GM19438 (cell line): ENCODE results near the gene RIPK4.

Experiments used
- ATAC-seq: cut with Tn5 transposase; IDR thresholded peaks from one replicate; pipeline ENCODE4 v1.9.1; 2021; ENCODE audit warnings: low read depth; ENCODE audit not compliant: unreplicated experiment

RIPK4 gene

DNA sequence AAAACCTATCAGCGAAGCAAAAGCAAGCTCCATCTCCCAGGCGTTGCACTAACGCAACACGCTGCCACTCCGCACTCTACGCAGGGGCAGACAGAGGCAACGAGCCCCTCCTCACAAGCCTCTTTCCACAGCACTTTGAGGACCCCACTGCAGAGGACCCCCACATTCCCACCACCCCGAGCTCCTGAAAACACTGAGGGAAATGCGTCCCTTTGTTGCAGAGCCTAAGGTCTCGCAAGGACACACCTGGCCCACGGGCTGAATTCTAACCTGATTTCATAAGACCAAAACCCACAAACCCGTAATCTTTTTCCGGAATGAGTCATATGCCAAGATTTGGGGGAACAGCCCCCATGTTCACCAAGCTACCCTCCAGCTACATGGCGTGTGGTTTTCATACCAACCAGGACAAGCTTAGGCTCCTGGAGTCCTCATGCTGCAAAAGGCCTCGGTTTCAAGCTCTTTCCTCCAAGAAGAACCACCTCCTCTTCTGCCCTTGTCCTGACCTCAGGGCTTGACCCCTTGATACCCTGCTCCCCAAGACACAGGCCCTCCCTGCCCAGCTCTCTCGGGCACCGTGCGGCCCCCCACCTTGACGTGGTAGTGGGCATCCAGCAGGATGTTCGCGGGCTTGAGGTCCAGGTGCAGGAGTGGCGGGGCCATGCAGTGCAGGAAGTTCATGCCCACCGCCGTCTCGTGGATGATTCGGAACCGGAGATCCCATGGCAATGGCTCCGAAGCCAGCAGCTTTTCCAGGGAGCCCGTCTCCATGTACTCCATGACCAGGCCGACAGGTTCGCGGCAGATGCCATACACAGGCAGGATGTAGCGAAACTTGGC is 10.7 kb downstream of the RIPK4 start:
- ATAC-seq, result no peak

GRCh38 chr21:41755258-41755933 is 11.5 kb downstream of the RIPK4 start:
- no peak for ATAC-seq

DNA sequence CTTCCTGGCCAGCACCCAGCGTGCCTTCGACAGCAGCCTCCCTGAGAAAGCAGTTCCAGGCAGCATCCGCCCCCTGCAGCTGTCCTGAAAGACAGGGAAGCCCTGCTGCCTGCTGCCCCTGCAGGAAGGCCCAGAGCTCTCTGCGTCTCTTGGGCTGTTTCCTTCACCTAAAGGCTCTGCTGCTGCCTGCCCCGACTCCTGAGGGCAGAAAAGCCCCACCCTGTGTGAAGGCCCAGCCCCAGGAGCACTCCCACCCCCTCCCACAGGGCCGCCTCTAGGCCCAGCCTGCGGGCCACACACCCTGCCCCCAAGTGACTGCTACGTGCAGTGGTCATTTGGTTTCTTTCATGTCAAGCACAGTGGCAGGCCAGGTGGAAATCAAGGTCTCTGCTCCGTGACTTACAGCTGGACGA is 12.4 kb downstream of the RIPK4 start:
- no peak for ATAC-seq

GRCh38 chr21:41753006-41753898 is 13.6 kb downstream of the RIPK4 start:
- ATAC-seq, result no peak

DNA sequence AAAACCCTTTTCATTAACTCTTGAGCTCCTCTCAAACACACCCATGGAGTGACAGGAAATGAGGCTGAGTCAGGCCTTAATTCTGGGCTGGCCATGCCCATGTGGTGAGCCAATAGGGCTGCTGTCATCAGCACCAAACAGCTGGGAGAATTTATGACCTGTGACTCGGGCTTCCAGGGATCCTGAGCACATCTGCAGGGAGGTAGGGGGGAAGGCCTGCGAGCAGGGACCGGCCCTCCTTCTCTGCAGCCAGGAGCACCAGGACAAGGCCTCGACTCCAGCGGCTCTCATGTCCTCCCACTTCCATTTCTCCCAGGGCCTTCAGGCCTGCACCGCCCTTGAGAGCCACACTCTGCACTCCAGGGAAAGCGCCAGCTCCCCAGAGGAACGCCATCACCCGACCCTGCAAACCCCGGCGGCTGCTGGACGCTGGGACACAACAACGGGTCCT is 14.6 kb downstream of the RIPK4 start:
- ATAC-seq, result no peak

DNA sequence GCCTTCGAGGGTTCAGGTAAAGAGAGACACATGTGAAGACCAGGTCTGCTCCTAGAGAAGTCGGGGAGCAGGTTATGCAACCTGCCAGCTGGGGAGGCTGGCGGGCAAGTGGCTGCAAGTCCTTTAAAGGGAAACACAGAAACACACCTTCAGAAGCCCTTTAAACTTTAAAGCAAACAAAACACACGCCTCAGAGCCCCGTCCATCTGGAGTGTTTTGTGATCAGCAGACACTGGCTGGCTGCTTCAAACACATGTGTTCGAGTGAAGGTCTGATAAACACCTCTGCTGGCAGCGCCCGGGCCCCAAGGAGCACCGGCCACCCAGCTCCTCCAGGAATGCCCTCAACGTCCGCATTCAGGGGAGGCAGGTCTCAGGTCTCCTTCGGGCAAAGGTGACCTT is 15.2 kb downstream of the RIPK4 start:
- ATAC-seq, result no peak

DNA sequence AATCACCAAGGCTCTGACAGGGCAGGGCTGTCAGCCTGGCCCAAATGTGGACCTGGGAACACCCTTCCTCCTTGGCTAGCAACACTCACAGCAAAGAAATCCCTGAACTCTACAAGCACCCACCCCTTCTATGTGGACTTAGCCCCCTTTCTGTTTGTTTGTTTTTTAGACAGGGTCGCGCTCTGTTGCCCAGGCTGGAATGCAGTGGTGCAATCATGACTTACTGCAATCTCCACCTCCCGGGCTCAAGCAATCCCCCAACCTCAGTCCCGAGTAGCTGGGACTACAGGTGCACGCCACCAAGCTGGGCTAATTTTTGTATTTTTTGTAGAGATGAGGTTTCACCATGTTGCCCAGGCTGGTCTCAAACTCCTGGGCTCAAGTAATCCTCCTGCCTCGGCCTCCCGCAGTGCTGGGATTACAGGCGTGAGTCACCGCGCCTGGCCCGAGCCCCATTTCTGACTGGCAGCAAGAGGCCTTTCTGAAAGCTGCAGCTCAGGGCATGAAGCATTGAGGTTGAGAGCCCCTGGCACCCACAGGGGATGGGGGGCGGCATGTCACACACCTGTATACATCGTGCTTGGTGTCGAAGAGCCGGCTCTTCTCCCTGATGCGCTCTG is 16.2 kb downstream of the RIPK4 start:
- no peak for ATAC-seq

- no peak for ATAC-seq
Measured at GRCh38 chr21:41750051-41750450, 16.8 kb downstream of the RIPK4 start.

DNA sequence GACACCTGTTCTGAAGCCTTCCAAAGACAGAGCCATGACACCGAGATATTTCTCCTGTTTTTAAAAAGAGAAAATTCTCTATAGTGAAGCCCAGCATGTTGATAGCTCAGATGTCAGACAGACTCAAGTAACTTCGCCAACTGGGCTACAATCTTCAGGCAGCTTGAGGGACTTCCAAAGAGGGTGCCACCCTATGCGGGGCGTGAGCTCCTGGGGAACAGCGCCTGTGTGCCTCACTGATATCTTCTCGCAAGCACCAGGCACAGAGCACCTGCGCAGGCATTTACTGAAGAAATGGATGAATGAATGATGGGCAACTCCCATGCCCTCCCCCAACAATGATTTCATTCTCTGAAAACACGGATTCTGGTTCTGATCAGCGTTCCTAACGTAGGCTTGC is 17.6 kb downstream of the RIPK4 start:
- no peak for ATAC-seq

DNA sequence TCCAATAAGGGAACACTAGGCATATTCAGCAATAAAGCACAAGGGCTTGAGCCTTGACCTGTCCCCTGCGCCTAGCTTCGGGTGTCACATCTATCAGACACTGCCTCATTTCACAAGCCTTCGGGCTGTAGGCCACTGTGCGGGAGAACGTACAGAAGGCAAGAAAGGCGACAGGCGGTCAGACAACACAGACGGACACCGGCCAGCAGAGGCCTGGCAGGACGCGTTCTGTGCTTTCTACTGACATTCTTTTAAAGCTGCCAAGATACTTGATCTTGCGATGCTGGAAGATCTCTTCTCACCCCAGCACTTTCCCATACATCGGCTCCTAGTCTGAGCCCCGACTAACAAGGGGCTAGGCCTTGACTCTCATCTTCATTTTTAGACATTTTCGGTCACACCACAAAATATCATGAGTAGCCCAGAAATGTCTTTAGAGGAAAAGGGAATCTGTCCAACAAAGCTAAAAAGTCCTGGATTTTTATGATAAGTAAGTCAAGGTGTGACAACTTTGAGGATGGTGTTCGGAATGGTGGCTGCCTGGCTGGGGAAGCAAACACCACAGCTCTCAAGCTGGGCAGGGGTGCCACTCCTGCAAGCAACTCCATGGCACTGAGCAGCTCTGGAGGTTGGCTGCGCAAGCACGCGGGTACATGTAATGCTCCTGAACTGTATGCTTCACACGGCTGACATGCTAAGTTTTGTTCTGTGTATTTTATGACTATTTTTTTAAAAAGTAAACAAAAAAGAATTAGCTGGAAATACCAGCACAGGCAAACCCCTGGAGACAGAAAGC is 18.7 kb downstream of the RIPK4 start:
- ATAC-seq, result no peak

DNA sequence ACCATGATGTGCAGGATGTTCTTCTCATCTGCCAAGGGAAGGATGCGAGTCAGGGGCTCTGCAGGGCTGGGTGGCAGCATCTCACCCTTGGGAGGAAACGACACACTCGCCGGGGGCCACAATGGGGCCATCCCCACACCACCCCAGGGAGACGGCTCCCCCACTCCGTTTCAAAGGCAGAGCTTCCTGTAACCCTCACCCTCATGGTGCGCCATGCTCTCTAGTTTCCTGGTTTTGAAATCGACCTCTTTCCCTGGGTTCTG is 20.2 kb downstream of the RIPK4 start:
- ATAC-seq, result no peak

DNA sequence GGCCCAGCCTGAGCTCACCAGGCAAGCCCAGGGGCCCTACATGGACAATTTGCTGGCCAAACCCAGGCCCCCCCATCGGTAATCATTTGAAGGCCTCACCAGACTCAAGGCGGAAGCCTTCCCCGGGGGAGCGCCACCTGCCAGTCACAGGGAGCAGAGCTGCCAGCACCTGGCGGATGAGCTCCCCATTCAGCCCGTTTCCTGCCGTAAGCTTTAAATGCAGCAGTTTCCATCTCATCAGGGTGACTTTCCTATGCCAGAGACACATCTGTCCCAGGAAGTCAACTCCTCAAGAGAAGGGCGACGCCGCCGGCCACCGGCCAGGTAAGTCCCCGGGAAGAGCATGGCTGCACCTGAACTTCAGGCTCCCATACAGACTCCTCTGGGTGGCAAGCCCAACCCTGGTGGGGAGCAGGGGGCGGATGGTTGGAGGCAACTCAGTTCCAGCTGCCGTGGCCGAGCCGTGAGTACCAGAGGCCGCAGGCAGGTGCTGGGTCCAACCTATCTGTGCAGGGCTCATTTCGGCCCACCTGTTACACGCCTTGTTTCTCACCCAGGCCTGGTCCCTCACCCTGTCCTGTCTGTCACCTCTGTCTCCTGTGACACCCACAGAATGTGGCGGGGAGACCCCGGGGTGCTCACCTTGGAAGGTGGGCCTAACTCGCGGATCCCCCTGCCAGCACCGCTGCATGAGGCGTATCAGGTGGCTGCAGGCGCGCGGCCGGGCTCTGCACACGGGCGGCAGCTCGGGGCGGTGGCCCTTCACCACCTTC is 20.7 kb downstream of the RIPK4 start:
- no peak for ATAC-seq

DNA sequence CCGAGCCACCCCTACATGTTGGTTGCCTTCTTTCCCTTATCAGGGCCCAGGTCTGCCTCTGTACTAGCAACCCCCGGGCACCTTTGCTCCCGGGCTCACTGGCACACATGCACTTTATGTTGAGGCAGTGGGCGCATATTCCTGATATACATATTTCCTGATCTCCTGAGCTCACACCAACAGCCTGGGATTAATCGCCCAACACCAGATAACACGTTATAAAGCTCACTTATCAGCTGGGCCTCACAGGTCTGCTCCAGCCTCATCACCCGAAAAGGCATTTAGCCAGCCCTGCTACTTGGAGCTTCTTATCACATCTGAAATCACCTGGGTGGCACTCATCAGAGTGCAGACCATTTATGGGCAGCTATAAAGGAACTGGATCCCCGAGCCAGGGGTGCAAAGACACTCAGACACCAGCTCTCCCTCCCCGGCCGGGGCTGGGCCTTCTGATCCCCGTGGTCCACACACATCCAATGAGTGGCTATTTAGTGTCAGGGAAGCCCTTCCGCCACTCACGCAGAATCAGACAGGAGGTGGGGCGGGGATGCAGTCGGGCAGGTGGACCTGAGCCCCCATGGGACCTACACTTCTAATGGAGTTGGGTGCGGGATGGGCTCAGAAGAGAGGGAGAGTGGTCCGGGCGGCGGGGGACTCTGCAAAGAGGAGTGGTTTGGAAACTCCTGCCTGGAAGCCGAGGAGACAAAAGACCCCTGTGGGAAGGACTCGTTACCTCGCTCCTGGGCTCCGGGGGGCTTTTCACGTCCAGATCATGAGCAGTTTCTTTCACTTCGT is 21.6 kb downstream of the RIPK4 start:
- ATAC-seq, result no peak

GRCh38 chr21:41744028-41744930 is 22.6 kb downstream of the RIPK4 start:
- ATAC-seq, result no peak

DNA sequence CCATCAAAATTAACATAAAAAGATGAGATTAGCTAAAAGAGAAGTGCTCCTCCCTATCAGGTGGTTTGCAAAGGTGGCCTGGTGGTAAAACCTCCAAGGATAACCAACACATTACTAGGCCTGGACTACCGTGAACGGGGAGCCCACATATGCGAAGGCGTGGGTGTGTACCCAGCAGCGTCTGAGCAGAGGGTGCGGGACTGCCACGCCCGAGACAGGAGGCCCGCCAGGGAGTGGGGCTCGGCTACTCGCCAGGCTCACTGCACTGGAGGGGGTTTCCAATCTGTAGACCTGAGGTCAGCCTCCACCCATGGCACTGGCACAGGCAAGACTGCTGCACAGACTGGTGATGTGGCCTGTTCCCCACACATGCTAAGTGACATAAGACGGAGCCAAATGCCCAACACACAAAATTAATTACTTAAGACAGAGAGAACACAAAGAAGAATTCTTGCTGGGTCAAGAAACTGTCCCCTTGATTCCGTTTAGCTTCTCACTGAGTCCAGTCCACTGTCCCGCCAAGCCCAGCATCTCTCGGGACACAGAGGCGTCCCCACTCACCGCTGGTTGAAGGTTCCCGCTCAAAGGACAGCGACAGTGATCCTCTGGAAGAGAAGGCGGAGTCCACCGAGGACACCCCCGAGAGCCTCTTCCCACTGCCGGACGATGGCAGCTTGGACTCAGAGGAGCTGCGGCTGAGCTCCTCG is 23.4 kb downstream of the RIPK4 start:
- ATAC-seq, result no peak

DNA sequence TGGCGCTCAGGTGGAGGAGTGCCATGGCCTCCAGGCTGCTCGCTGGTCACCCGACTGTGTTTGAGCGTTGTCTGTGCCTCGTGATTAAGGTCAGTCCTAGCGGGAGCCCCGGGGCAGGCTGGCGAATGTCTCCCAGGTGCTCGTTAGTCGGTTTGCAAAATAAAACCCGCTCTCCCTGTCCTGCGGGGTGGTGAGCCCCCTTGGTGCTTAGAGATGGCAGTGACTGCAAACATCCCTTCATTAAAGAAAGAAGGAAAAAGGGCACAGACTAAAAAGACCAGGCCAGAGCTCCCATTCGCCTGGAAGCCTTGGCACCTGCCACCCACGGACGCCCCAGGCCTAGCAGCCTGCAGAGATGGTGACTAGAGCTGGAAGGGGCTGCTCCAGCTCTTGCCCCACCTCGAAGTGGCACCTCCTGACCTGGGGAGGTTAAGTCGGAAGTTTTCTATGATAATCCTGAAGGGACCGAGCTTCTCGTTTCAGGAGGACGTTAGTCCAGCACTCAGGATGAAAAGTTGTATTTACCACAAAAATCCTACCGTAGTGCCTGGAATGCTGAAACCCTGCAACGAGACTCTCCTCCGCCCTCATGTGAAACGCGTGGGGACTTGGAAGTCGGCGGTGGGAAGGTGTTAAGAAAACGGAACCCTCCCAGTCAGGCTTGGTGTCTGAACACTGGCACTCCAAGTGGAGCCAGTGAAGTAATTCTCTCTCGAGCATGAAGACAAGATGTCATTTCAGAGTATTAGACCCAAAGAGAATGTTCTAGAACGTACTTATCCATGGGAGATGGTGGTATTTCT is 24.6 kb downstream of the RIPK4 start:
- ATAC-seq, result no peak
